ENCODE measurements around the gene RBM10. TPM values are rescaled to one million over a fixed set of nuclear protein-coding genes. Genes with fewer than 3 reads are reported as not detected.

RBM10 gene
- total RNA-seq, 1 experiment from 2014 or later, result 69.5 TPM

DNA sequence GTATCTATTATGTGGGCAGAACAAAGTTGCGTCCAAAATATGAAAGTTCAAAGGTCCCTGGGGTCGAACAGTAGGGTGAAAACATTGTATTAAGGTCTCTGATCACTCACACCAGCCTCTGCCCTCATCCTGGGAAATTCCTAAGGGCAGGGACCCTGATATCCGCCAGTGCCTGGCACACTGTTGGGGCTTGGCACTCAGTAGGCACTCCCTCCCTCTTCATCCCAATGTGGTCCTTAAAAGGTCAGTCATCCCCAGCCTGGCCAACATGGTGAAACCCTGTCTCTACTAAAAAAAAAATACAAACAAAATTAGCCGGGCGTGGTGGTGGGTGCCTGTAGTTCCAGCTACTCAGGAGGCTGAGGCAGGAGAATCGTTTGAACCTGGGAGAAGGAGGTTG lies 6.8 kb upstream of the RBM10 start:
- Mint-ChIP-seq H3K9me3 (ENCODE audit: unreplicated experiment) (no peaks in the 10 kb centered on the region), H3K4me3 (ENCODE audit: unreplicated experiment) (no peak overlapping the region), H3K4me1 (ENCODE audit: insufficient read depth, unreplicated experiment) (no peaks in the 10 kb centered on the region), H3K27ac (ENCODE audit: low read depth, unreplicated experiment) (no peak overlapping the region), H3K36me3 (ENCODE audit: insufficient read depth, unreplicated experiment) (peaks cover 16% of the 10 kb centered on the region), H3K27me3 (ENCODE audit: insufficient read depth, unreplicated experiment) (peaks cover 50% of the 10 kb centered on the region)
- ChIA-PET POLR2A (interaction anchor here (0.6 kb wide), 1 partner anchor 22 kb away, joined by 3 read pairs; no protein-coding TSS in a partner anchor), CTCF (no interaction called here)
- DNase-seq (ENCODE audit: unreplicated experiment), result no peak
- intact Hi-C loops (cut with micrococcal nuclease), result no loop called here
- BruUV-seq (replicated peaks), result no TSS peak
- TF ChIP-seq CTCF (IDR thresholded peaks at IDR 0.05; ENCODE audit: unreplicated experiment), result no peak

DNA sequence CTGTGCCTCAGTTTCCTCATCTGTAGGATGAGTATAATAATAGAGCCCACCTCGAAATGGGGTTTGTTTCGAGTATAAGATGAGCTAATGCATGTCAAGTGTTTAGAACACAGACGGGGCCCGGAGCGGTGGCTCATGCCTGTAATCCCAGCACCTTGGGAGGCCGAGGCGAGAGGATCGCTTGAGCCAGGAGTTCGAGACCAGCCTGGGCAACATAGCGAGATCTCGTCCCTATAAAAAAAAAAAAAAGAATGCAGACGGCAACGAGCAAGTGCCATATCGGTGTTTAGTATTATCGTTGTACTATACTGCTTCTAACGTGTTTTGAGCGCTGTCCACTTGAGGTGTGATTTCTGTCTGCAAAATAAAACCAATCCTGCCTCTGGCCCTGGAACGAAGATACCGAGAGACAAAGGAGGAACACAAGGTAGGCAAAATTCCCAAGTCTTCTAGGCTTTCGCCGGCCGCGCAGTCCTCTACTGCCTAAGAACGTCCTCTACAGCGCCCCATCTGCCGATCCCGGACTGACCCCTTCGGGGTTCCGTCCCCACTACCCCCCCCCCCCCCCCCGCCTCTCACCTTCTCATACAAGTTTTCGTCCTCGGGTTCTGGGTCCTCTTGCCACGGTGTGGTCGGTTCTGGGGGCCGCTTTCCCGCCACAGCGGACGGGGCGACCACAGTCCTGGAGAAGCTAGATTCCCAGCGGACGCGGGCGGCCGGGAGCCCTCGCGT lies 961 bp upstream of the RBM10 start:
- TF ChIP-seq CTCF (IDR thresholded peaks at IDR 0.05; ENCODE audit: unreplicated experiment), result no peak
- H3K4me1 Mint-ChIP-seq (ENCODE audit: insufficient read depth, unreplicated experiment), result peaks cover 10% of the 10 kb centered on the region
- intact Hi-C loops (cut with micrococcal nuclease), result no loop called here
- H3K9me3 Mint-ChIP-seq (ENCODE audit: unreplicated experiment), result no peaks in the 10 kb centered on the region
- ChIA-PET POLR2A (interaction anchor here (0.8 to 1.7 kb wide), 15 partner anchors 9 to 506 kb away, joined by 3 to 42 read pairs (median 5); partner anchors contain the start of genes CDK16, ELK1 and USP11), CTCF (interaction anchor here (0.6 to 1.3 kb wide), 2 partner anchors 9 to 15 kb away, joined by 3 to 9 read pairs; no protein-coding TSS in a partner anchor)
- peak overlapping the region; percentile 98 for H3K27ac Mint-ChIP-seq (ENCODE audit: low read depth, unreplicated experiment)
- H3K36me3 Mint-ChIP-seq (ENCODE audit: insufficient read depth, unreplicated experiment), result peaks cover 25% of the 10 kb centered on the region
- TSS peak; percentile 73 for BruUV-seq (replicated peaks)
- no peak for DNase-seq (ENCODE audit: unreplicated experiment)
- peak overlapping the region; percentile 98 for H3K4me3 Mint-ChIP-seq (ENCODE audit: unreplicated experiment)
- H3K27me3 Mint-ChIP-seq (ENCODE audit: insufficient read depth, unreplicated experiment), result peaks cover 66% of the 10 kb centered on the region

GRCh38 chrX:47145395-47146120 lies 537 bp downstream of the RBM10 start:
- no peak for DNase-seq (ENCODE audit: unreplicated experiment)
- H3K27me3 Mint-ChIP-seq (ENCODE audit: insufficient read depth, unreplicated experiment), result peaks cover 51% of the 10 kb centered on the region
- H3K9me3 Mint-ChIP-seq (ENCODE audit: unreplicated experiment), result no peaks in the 10 kb centered on the region
- peak overlapping the region; percentile 98 for H3K4me3 Mint-ChIP-seq (ENCODE audit: unreplicated experiment)
- H3K4me1 Mint-ChIP-seq (ENCODE audit: insufficient read depth, unreplicated experiment), result peaks cover 10% of the 10 kb centered on the region
- H3K27ac Mint-ChIP-seq (ENCODE audit: low read depth, unreplicated experiment), result peak overlapping the region; percentile 98
- H3K36me3 Mint-ChIP-seq (ENCODE audit: insufficient read depth, unreplicated experiment), result peaks cover 36% of the 10 kb centered on the region
- BruUV-seq (replicated peaks), result no TSS peak
- CTCF ChIA-PET, result interaction anchor here (0.7 to 1.3 kb wide), 3 partner anchors 9 to 46 kb away, joined by 3 to 9 read pairs (median 6); no protein-coding TSS in a partner anchor
- no peak for TF ChIP-seq CTCF (IDR thresholded peaks at IDR 0.05; ENCODE audit: unreplicated experiment)
- POLR2A ChIA-PET, result interaction anchor here (0.6 to 1.7 kb wide), 16 partner anchors 9 to 505 kb away, joined by 3 to 42 read pairs (median 5); partner anchors contain the start of genes CDK16, ELK1 and USP11
- intact Hi-C loops (cut with micrococcal nuclease), result no loop called here

Measured in MCF 10A (cell line).